HG03139 (cell line): ENCODE measurements around the gene COL5A1.

Source experiments
- ATAC-seq: cut with Tn5 transposase; IDR thresholded peaks from one replicate; pipeline ENCODE4 v1.9.1; 2021; ENCODE audit not compliant: unreplicated experiment

COL5A1 gene

GRCh38 chr9:134724202-134724911 is 82.8 kb downstream of the COL5A1 start:
- ATAC-seq = no peak

DNA sequence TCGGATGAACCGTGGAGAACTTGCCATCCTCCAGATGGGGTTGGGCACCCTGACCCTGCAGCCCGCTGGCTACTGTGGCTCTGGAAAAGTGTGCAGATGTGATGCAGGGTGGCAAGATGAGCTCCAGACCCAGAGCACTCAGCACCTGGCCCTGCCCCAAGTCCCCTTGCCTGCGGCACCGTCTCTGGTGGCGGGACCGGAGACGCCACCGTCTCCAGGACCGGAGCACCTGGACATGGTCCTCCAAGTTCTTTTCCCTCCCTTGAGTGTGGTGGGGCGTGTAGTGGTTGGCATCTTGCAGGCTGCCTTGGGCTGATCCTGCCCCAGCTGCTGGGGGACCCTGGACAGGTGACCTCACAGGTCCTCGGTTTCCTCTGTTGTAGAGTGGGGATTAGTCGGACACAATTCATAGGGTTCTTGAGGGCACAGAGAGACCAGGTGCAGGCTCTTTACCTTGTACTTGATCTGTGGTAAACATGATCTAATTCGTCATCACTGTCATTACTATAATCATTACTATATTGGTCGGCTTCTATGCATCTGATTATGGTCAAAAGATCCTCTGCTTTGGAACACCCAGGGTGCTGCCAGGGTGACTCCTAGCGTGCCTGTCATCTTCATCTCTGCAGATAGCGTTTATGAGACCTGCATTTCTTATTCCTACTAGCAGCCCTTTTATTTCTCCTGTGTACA is 83.5 kb downstream of the COL5A1 start:
- ATAC-seq = no peak

DNA sequence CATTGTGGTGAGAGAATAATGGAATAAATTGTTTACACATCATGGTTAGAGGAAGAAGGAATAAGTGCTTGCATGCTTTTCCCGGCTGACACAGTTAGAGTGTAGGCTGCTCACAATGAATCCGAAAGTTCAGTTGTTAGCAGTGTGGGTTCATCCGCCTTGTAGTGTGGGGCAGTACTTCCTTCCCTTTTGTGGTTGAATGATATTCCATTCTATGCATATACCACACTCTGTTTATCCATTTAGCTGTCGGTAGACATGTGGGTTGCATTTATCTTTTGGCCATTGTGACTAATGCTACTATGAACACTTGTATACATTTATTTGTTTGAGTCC is 84.0 kb downstream of the COL5A1 start:
- no peak for ATAC-seq

GRCh38 chr9:134726026-134726721 is 84.6 kb downstream of the COL5A1 start:
- no peak for ATAC-seq

DNA sequence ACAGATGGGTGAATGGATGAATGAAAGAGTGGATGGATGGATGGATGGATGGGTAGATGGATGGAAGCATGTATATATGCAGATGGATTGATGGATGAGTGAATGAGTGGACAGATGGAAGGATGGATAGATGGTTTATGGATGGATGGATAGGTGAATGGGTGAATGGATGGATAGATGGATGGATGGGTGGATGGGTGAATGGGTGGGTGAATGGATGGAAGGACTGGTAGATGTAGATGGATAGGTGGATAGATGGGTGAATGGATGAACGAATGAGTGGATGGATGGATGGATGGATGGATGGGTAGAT is 85.1 kb downstream of the COL5A1 start:
- no peak for ATAC-seq

- ATAC-seq = no peak
Observed at GRCh38 chr9:134728021-134728795, 86.6 kb downstream of the COL5A1 start.

- ATAC-seq = no peak
Observed at GRCh38 chr9:134728801-134729495, 87.3 kb downstream of the COL5A1 start.

DNA sequence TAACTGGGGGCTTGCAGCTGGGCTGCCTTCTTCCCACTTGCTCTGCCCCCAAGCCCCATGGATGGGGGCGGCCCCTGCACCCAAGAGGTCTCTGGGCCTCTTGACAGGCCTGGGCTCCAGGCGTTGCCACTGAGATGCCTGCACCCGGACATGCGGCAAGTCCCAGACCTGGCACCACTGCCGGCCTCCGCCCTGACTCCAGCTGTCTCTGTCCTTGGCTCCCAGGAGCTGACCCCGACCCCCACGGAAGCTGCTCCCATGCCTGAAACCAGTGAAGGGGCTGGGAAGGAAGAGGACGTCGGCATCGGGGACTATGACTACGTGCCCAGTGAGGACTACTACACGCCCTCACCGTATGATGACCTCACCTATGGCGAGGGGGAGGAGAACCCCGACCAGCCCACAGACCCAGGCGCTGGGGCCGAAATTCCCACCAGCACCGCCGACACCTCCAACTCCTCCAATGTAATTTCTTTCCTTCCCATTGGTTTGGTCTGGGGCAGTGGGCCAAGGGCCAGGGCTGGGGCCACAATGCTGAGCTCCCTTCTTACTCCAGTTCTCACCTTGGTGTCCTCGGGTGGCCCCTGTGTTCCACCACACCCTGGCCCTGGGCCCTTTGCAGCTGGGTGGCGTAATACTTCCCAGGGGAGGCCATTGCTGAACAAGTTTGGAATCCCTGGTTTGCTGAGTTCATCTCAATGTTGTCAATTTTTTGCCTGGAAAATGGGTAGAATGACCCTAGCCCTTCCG is 88.6 kb downstream of the COL5A1 start:
- ATAC-seq = no peak

DNA sequence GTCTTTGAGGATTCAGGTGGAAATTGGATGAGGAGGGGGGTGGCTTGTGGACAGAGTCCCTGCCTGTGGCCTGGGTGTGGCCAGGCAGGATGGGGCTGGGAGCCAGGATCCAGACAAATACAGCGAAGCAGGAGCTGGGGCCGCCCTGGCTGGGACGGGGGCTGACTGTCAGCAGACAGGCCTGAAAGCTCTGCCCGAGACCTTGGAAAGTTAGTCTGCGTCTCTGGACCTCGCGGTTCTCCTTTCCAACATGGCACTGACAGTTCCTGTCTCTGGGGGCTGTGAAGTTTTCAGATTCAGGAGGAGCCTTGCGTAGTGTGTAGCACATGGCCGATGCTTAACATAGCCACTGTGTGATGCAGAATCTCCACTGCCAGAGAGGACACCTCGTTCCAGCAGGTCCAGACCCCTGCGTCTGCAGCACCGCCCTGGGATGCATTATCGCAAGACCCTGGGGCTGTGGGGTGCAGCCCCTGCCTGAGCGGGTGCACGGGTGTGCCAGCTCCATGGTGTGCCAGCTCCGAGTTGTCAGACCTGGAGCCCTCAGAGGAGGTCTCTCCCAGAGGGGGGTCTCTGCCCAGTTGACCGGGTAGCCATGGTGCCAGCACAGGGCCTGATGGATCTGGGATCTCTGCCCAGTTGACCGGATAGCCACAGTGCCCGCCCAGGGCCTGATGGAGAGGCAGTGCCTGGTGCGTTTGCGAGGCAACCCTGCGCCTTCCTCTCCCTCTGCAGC is 89.3 kb downstream of the COL5A1 start:
- ATAC-seq = no peak

GRCh38 chr9:134731497-134732391 is 90.1 kb downstream of the COL5A1 start:
- no peak for ATAC-seq

DNA sequence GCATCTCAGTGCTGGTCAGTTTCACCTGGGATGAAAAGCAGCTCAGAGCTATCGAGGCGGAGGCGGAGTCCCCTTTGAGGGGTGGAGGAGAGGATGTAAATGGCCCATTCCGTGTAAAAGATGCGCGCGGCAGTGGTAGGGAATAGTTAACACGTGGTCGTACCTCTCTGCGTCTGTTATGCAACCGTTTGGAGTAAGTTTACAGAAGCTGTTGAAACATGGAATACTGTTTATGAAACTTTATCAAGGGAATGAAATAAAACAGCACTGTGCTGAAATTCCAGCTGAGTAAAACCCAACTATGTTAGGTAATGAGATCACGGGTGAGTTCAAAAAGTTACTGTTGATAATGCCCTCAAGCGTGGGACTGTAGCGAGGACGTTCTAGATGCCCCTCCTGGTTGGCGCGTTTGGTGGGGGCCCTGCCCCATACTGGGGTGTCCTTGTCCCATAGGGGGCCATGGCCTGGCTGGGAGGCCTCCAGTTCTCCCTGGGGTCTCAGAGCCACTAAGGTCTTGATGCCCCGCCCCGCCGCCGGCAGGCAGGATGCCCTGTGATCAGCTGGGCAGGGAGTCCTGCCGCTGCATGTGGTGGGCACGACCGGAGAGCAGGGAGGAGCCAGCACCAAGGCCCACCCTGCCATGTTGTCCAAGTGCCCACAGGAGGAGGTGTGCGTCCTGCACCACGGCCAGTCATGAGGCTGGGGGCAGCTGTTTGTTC is 90.9 kb downstream of the COL5A1 start:
- ATAC-seq = no peak

DNA sequence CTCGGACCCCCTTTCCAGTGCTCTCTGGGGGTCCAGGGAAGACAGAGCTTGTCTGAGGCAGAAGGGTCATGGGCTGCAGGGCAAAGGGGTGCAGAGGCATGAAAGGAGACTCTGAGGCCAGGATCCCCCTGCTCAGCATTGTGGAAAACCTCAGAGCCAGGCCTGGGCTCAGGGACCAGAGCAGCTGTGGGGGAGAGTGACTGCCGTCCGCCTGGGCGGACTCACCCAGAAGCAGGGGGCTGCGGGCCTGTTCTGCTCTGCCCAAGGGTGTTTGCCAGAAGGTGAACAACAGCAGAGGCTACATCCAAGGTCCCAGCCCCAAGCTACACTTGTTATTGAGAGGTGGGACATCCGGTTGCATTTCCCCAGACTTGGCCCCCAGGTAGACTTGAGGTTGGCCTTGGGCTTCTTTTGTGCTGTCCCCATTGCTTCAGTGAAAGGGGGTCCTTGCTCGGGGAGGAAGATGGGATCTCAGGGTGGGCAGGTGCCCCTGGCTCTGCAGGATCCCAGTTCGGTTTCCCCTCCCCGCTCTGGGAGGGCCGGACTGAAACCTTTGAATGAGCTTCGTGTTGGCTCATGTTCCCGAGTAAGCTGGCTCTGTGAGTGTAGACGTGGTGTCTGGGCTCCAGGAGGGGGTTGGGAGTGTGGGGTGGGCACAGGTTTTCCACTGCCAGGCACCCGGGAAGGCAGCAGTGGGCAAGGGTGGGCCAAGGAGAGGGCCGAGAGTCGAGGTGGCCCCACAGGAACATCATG is 92.1 kb downstream of the COL5A1 start:
- ATAC-seq = no peak

DNA sequence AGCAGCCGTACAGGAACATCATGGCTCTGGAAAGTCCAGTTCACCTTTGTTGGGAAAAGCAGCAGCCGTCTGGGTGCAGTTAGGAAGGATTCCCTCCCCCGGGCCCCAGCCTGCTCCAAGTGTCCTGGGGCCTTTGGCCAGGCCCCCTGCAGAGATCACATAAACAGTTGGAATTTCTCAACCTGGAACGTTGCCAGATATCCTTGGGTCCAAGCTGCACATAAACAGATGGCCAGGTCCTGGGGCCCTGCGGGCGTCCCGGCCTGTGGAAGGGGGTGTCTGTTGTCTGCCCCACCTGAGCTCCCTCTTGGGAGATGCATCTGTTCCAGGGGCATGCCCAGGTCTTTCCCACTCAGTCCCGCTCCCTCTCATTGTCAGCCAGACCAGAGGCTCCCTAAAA is 92.7 kb downstream of the COL5A1 start:
- no peak for ATAC-seq

DNA sequence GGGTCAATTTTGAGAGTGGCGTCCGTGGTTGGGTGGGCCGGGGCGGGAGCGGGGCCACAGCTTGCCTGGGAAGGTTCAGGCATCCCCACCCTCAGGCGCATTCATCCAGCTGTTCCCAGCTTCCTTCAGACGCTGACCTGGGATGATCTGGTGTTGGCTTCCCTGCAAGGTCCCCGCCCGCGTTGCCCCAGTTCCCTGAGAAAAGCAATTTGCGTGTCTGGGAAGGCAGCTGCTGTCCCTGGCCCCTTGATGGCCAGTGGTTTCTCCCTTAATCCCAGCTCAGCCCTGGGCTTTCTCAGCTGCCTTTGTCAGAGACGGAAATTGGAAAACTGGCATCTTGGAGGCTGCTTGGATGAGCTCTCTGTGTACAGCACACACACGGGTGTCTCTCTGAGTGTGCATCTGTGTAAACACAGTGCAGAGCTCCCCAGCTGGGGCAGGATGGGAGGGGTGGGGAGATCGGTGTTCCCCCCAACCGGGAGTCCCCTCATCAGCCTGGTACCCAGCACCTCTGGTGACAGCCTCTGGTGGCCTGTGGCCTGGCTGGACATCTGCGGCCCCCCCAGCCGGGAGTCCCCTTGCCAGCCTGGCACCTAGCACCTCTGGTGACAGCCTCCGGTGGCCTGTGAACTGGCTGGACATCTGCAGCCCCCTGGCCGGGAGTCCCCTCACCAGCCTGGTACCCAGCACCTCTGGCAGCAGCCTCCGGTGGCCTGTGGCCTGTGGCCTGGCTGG is 94.0 kb downstream of the COL5A1 start:
- ATAC-seq = no peak

- ATAC-seq = no peak
Observed at GRCh38 chr9:134736791-134737497, 95.3 kb downstream of the COL5A1 start.
